Esophagus muscularis mucosa (tissue), 3 donors: Measurements from ENCODE around the gene AMACR.

Experiments
- POLR2AphosphoS5 ChIP-seq, 2 donors: sonication (generic); formaldehyde crosslinking; IDR thresholded peaks; one replicate each; pipeline ENCODE4 v1.6.1; 2017; ENCODE audit warnings: antibody characterized with exemption in 2 of 2
- TF ChIP-seq, protein P1 (sequence below), 3 experiments: fragments of 200-600 bp in 2 of 3; fragments of 450-650 bp in 1 of 3; sonication (generic) in 2 of 3; IDR thresholded peaks; one replicate each; pipeline ENCODE4 v1.5.1; 2017 to 2019; ENCODE audit warnings: antibody characterized with exemption in 3 of 3, mild to moderate bottlenecking in 2 of 3, moderate library complexity in 1 of 3

GRCh38 chr5:34022121-34022705, 14.4 kb upstream of the AMACR start:
- TF ChIP-seq, protein P1, sequence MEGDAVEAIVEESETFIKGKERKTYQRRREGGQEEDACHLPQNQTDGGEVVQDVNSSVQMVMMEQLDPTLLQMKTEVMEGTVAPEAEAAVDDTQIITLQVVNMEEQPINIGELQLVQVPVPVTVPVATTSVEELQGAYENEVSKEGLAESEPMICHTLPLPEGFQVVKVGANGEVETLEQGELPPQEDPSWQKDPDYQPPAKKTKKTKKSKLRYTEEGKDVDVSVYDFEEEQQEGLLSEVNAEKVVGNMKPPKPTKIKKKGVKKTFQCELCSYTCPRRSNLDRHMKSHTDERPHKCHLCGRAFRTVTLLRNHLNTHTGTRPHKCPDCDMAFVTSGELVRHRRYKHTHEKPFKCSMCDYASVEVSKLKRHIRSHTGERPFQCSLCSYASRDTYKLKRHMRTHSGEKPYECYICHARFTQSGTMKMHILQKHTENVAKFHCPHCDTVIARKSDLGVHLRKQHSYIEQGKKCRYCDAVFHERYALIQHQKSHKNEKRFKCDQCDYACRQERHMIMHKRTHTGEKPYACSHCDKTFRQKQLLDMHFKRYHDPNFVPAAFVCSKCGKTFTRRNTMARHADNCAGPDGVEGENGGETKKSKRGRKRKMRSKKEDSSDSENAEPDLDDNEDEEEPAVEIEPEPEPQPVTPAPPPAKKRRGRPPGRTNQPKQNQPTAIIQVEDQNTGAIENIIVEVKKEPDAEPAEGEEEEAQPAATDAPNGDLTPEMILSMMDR (IDR thresholded peaks at IDR 0.05): no peak
- TF ChIP-seq POLR2AphosphoS5 (IDR thresholded peaks at IDR 0.05): no peak
